Amniotic stem cell (primary cell): ENCODE measurements around the gene PRKAG2.
"Not testable (repeated sequence)": the region's sequence is repeated elsewhere in the genome, so short reads cannot be mapped to it uniquely, and the experiment has no call there.

Experiments used
- DNase-seq: peaks from one replicate; lab custom pipeline; 2025; lab: John Stamatoyannopoulos, UW

PRKAG2 gene

DNA sequence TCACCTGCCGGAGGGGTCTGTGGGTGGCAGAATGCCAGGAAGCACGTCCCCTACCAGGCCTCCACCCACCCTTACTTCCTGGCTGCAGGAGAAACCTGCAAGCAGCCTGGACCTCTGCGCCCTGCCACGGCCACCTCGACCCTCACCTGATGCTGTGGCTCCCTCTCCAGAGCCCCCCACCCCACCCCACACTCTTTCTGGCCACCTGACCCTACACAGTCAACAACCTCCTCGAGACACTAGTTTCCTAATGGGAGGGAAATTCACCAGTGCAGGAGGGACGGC lies 91.3 kb downstream of the PRKAG2 start:
- DNase-seq = no peak

DNA sequence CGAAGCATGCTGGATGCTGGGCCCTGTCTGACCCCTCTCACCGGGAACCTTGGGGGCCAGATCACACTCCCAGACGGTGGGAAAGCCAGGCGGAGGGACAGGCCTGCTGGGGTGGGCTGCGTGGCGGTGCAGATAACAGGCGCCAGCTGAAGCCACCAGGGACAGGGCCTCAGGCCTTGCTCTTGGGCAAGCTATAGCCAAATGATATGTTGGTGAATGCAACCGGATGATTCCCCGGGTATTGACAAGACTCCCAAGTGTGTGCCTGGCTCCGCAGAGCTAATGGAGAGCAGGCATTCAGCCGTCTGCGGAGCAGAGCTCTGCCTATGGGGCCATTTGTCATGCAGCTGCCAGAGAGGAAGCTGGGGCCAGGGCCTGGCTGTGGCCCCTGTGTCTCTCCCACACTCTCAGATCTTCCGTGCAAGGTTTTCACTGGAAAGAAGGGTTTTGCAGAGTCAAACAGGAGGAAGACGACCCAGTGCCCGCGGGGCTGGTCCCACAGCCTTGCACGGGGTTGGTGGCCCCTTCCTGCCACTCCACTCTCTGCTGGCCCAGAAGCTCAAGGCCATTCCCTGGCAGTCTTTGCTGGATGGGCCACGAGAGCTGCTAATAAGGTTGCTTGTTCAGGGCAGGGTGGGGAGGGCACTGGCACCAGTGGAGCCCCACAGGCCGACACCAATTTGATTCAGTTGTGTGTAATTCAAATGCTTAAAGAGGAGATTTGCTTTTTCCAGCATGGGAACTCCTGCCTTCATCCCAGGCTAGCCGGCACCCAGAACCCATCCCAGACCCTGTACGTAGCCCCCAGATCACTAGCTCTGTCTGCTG lies 91.8 kb downstream of the PRKAG2 start:
- no peak for DNase-seq

DNA sequence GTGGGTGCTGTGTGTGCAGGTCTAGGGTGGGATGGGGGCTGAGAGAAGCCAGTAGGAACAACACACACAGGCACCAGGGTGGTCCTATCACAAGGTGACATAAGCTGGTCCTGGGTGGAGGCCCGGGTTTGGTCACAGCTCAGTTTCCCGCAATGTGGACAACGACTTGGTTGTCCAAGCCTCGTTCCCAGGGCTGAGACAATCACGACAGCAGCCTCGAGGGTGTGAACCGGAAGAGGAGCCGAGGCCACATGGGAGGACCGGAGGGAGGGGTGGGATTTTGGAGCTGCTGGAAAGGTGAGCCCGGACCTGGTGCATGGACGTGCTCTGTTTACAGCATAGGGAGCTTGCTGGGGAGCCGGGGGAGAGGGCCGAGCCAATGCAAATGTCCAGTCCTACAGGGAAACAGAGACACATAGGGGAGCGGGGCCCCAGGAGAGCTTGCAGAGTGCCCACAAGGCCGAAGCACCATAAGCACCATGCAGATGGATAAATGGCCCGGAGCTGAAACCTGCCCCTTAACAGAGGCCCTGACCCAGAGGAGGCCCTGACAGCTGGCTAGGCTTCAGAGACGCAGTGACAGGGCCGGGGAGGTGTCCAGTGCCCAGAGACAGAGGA lies 92.8 kb downstream of the PRKAG2 start:
- no peak for DNase-seq

DNA sequence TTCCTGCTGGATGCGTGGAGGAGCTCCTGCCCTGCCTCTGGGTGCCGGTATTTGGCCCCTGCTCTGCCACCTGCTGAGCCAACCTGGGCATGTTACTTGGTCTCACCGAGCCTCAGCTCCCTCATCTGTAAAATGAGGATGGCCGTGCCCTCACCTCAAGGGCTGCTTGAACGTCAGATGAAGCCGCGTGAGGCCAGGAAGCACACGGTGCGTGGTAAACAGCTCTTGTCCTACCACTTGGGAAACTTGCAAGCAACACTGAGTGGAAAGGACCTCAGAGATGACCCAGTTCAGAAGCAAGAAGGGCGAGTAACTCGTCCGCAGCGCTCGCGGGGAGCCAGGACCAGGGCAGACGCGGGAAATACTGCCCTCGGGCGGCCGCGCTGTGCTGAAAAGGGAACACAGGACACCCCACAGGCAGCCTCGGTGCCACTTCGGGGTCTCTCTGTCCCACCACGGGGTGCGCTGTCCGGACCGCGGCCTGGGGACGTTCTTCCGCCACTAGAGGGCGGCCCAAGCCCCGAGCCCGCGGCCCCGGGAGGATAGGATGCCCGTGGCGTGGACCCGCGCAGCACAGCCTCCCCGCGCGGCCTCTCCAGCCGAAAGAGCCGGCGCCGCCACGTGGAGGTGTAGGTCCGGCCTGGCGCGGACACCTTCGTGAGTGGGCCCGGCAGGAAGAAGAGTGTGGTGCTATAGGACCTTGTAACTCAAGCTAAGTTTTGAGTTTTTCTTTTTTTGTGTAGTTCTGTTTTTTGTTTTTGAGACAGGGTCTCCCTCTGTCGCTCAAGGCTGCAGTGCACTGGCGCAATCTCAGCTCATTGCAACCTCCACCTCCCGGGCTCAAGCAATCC lies 94.1 kb downstream of the PRKAG2 start:
- peak; percentile 33 for DNase-seq

DNA sequence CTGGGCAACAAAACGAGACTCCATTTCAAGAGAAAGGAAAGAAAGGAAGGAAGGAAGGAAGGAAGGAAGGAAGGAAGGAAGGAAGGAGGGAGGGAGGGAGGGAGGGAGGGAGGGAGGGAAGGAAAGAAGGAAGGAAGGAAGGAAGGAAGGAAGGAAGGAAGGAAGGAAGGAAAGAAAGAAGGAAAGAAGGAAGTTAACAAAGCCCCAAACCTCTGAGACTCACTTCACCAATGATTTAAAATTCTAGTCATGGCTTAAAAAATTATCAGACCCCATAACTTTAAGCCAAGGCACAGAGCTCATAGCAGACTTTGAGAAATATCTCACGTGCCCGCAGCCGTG lies 94.7 kb downstream of the PRKAG2 start:
- DNase-seq = not testable (repeated sequence)

DNA sequence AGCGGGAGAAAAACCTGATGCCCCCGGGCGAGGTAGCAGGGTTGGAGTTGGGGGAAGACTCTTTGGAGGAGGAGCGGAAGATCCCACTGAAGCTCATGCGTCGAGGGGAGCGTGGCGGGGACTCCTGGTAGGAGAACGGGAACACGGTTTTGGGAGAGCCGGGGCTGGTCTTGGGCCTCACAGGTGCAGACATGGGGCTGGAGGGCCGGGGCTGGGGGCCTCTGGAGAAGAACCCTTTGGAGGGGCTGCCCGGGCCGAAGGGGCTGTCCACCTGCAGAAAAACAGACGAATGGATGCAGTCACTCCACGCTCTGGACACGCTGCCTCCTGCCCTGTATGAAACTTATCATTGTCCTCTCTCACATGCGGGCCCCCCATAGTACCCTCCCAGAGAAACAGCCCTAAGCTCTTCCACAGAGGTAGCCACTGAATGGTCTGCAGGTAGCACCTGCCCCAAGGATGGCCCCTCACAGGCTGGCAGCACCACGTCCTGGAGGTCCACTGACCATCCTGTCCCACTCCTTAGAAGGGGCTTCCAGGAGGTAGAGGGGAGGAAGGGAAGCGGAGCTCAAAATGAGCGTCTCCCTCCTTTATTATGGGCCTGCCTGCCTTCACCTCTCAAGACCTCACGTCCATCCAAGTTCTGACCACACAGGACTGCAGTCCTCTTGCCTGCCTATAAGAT lies 95.6 kb downstream of the PRKAG2 start:
- no peak for DNase-seq

DNA sequence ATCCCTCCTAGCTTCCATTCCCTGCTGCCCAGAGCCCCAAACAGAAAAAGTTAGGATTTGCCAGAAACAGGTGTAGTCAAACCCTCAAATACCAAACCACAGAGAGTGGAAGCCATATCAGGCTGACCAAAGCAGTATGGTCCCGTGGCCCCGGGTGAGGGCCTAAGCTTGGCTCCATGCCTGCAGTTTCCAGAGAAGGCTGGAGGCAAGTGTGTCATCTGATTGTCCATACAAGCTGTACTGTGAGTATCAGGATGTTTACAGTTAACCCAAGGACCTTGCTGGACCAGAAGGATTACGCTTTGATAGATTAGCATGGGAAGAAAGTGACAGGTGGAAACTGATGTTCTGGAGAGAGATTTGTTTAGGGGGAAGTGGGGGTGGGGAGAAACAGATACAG lies 96.3 kb downstream of the PRKAG2 start:
- no peak for DNase-seq

DNA sequence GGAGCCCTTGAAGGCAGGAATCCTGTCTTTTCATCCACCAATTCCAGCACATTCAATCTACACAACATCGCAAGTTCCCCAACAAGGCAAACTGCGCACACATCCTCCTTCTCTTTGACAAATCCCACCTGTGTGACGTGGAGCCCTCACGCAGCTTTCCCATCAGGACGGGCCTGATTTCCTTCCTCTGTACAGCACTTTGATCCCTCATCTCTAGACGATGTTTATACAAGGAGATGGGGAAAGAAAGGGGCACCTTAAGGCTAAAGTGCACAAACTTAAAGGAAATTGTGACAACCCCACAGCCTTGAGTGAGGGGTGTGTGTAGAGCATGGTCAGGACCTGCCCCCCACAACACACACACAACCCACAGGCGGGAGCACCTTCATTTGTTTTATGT lies 97.2 kb downstream of the PRKAG2 start:
- DNase-seq = no peak

DNA sequence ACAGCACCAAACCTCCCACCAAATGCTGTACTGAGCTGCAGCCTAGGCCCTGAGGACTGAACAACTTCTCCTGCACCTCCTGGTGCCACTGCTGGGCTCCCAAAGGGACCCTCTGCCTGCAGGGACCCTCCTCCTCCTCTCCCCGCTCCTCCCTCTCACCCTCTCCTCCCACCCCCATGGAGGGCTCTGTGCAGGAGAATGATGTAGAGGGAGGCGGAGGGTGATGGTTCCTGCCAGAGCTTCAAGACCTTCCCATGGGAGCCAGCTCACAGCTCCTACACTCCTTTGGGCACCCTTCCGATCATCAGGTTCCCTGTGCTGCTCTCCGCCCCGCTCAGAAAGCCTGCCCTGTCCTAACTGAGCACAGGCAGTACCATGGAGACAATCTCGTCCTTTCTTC lies 97.7 kb downstream of the PRKAG2 start:
- DNase-seq = no peak

DNA sequence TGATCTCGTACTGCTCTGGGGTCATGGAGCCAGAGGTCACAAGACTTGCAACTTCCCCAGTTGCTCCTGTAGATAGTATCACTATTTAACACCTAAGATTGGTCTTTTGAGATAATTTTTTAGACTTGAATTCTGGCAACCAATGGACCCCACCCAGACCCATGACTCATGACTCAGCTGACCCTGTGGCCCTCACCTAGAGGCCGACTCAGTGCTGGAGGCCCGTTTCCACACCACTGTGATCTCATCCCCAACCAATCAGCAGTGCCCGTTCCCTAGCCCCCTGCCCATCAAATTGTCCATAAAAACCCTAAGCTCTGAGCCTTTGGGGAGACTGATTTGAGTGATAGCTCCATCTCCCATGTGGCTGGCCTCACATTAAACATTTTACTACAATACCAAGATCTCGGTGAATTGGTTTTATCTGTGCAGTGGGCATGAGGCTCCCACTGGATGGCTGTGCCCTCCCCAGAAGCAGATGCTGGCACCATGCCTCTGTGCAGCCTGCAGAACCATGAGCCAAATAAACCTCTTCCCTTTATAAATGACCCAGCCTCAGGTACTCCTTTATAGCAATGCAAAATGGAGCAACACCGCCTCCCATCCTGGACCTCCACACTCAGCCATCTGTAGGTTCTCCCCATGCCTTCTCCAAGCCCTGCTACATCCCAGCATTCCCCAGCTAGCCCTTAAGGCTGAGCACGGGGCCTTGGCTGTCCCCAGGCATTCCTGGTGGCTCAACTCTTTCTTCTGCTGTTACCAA lies 98.8 kb downstream of the PRKAG2 start:
- no peak for DNase-seq

DNA sequence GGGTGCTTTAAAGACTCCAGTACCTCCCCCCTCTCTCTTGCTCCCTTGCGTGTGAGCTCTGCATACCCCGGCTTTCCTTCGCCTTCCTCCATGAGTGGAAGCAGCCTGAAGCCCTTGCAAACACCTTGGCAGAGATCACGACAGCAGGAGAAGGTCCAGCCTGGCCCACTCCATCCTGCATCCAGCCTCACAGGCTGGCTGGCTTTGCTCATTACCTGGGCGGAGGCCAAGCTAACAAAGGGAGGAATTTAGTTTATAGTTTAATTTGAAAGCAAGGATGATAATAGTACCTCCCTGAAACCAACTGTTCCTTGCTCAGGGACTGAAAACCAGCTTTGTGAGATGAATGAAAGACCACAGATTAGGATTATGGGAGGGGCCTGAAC lies 99.4 kb downstream of the PRKAG2 start:
- DNase-seq = no peak

DNA sequence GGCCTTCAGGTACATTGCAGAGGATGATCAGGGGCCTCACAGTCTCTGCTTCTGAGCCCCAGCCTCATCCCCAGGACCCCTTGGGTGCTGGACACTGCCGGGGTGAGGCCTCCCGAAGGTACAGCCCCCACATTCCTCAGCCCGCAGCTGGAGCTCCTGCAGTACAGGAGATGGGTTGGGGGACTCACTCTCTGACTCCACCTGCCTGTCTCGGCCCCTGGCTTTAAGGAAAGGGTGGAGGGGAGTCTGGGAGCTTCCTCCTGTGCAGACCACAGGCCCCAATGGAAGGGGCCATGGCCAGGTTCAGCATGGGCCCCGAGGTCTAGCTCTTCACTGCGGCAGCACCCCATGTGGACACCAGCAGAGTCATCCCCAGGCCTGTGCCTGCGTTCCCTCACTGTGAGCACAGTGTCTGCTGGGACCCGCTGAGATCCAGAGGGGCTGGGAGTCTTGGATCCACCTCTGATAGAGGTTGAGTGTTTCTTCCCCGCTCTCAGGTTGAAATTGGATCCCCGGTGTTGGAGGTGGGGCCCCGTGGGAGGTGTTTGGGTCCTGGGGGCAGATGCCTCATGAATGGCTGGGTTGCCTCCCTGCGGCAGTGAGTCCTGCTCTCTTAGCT lies 99.9 kb downstream of the PRKAG2 start:
- DNase-seq = no peak

DNA sequence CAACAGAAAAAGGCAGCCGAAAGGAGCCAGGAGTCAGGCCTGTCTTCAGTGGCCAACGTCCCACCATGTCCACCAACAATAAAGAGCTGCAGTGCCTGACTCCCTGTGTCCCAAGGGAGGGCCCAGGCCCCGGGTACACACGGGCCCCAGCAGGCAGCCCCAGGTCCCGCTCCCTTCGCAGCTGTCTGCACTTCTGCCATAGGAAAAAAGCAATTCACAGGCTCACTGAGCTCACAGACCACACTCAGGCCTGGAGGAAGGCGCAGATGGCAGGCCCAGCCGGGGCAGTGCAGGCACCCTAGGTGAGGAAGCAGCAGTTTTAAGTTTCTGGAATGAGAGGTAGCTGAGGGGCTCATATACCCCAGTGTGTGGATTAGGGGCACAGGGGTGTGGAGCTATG lies 100.5 kb downstream of the PRKAG2 start:
- no peak for DNase-seq

DNA sequence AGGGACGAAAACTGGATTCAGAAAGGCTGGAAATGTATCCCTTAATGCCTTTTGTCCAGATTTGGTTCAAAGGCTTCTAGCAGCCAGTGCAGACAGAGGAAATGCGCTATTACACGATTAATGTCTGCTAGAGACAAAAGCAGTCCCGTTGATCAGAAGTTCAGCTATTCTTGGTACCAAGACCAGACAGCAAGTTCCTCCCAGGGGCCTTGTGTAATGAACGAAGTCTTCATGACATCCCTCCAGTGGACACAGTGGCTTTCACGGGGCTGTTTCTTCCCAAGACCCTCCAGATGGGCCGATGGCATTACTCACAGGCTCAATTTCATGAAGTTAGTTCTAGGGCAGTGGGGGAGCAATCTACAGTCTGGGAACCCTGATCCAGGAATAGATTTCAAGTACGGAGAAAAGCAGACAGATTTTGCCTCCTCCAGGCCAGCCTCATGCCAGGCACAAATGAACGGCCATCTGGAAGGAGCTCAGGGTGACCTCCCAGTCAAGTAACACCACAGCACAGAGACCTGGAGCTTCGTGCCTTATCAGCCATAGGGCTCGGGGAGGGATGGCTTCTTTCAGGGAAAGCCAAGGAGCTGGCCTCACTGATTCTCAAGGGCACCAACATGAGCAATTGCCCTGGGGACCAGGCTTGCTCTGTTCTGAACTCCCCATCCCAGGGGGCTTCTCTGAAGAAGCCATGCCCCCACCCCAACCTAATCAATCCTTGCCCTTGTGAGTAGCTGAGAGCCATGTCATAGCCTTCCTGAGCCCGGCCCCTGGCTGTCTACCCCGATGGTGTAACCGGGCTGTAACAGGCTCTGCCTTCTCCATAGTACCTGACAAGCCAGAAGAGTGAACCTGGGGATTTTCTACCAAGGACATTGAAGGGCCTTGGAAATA lies 101.1 kb downstream of the PRKAG2 start:
- DNase-seq = no peak

DNA sequence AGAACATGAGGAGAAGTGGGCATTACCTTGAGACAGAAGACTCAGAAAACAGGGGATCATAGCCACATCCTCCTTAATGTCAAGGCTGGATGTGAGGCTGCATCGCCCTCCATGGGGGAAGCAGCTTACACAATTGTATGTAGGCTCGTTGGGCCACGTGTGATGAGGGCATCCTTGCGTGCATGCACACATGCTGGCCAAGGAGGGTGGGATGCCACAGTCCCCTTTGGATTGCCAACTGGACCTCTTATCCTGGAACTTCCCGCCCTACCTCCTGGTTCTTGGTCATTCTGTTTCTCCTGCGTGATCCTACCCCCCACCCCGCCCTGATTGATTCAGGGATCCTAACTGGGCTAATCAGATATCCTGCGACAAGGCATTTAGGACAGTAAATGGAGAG lies 102.0 kb downstream of the PRKAG2 start:
- DNase-seq = no peak

DNA sequence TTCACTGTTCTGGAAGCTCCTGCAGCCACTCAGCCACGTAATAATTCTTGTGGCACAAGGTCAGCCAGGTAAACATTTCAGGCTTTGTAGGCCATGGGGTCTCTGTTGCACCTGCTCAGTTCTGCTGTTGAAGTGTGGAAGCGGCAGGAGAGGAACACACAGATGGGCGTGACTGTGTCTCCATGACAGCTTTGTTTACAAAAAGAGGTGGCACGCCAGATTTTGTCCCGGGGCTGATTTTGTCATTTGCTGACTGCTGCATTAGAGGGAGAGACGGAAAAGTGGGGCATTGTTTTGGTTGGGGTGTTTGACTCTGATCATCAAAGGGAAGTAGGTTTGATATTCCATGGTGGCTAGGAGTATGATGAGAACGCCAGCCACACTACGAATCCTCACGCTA lies 103.1 kb downstream of the PRKAG2 start:
- no peak for DNase-seq

DNA sequence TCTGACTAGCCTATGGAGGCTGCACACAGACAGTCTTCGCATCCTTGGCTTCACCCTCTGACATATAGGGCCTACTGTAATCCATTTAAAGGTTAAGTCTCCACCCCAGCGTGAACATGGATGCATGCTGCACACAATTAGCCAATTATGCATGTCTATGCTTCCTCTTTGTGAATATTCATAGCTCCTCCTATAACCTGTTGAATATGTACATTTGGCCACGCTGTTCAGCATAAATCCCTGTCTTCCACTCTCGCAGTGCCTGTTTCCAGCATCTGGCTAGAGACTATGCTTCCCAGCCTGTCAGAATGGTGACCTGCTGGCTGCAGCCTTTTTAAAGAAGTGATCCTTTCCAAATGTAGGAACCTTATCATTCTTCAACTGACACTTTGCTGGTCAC lies 106.7 kb downstream of the PRKAG2 start:
- no peak for DNase-seq

DNA sequence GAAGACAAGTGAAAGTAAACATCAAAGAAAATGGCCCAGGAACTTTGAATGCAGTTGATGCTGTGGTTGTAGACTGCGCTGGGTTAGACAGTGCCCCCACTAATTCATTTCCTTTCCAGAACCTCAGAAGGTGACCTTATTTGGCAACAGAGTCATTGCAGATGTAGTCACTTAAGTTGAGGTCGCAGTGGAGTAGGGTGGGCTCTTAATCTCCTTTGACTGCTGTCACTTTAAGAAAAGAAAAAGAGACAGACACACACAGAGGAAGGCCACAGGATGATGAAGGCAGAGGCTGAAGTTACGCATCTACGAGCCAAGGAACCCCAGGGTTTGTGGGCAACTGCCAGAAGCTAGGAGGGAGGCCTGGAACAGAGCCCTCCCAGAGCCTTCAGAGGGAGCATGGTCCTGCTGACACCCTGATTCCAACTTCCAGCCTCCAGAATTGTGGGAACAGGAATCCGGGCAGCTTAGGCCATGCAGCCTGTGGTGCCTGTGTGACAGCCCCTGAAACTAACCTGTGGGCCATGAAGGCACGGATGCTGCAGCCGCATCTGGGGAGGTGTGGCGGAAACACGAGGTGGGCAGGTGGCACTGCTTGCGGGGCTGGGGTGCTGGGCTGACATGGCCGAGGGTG lies 107.6 kb downstream of the PRKAG2 start:
- DNase-seq = no peak

DNA sequence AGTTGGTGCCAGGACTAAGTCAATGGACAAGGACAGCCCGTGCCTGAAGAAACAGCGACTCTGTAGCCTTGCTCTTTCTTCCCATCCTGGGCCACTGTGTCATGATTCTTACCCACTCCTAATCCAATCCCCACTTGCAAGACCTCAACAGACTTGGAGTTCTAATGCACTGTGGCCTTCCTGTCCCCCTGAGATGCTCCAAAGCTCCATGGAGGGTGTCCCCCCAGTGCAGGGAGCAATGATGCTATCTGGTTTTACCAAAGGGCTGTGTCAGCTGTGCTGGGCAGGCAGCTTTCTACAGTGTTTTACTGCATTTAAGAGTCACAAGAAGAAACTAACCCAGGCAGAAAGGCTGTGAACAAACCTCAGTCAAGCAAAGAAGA lies 108.1 kb downstream of the PRKAG2 start:
- DNase-seq = no peak

DNA sequence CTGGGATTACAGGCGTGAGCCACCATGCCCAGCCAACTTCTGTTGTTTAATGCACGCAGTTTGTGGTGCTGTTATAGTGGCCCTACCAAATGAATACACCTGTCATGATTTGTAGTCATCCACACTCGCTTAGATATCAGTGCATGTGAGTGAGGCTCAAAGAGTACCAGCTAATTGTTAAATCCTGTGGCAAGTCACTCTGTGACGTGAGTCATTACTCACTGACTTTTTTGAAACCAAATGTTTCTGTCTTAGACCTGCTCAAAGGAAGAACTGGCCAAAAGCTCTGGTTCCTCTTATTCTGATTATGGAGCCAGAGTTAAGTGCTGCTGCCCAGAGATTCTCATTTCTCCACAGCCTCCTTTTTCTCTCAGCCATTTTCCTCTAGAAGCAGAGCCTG lies 109.4 kb downstream of the PRKAG2 start:
- no peak for DNase-seq
